Measurements from ENCODE around the gene PRKAB1. TPM values are rescaled to one million over a fixed set of nuclear protein-coding genes. Genes with fewer than 3 reads are reported as not detected.
A peak's percentile ranks its signal among the peaks of the same experiment; 100 is the strongest.
"Not testable (repeated sequence)": the region's sequence is repeated elsewhere in the genome, so short reads cannot be mapped to it uniquely, and the experiment has no call there.

PRKAB1 gene
- total RNA-seq, 1 experiment from 2014 or later = 23.9 TPM

- no peak overlapping the region for H3K4me3 ChIP-seq
- no peaks in the 10 kb centered on the region for H3K9me3 ChIP-seq (replicated peaks)
- DNase-seq = no peak
- peaks cover 11% of the 10 kb centered on the region for H3K4me1 ChIP-seq
- no peaks in the 10 kb centered on the region for H3K27me3 ChIP-seq
- H3K27ac ChIP-seq = no peak overlapping the region; the same call in 1 of the 2 replicates
- no peaks in the 10 kb centered on the region for H3K36me3 ChIP-seq
Measured at GRCh38 chr12:119645535-119646059, 22.3 kb upstream of the PRKAB1 start.

- 0 out of 2 replicates have a peak, but pooled peaks cover 4% of the 10 kb centered on the region for H3K9me3 ChIP-seq (replicated peaks)
- DNase-seq = peak in 1 of 2 experiments; percentile 58
- H3K36me3 ChIP-seq = no peaks in the 10 kb centered on the region
- H3K27me3 ChIP-seq = no peaks in the 10 kb centered on the region
- no peak overlapping the region for H3K27ac ChIP-seq
- no peak overlapping the region for H3K4me3 ChIP-seq
- H3K4me1 ChIP-seq = peaks cover 11% of the 10 kb centered on the region
Measured at GRCh38 chr12:119649202-119649808, 18.6 kb upstream of the PRKAB1 start.

- H3K4me1 ChIP-seq = no peaks in the 10 kb centered on the region
- no peak overlapping the region for H3K27ac ChIP-seq
- H3K36me3 ChIP-seq = no peaks in the 10 kb centered on the region
- no peaks in the 10 kb centered on the region for H3K27me3 ChIP-seq
- 0 out of 2 replicates have a peak, but pooled peaks cover 4% of the 10 kb centered on the region for H3K9me3 ChIP-seq (replicated peaks)
- no peak for DNase-seq
- H3K4me3 ChIP-seq = no peak overlapping the region
Measured at GRCh38 chr12:119652665-119653064, 15.3 kb upstream of the PRKAB1 start.

GRCh38 chr12:119657001-119657400 lies 10.9 kb upstream of the PRKAB1 start:
- not testable (repeated sequence) for H3K27me3 ChIP-seq; H3K4me1 ChIP-seq; H3K9me3 ChIP-seq (replicated peaks); H3K4me3 ChIP-seq; DNase-seq; H3K27ac ChIP-seq; H3K36me3 ChIP-seq

GRCh38 chr12:119658166-119658565 lies 9.8 kb upstream of the PRKAB1 start:
- not testable (repeated sequence) for H3K27ac ChIP-seq; H3K27me3 ChIP-seq; H3K4me1 ChIP-seq; H3K4me3 ChIP-seq; H3K9me3 ChIP-seq (replicated peaks); H3K36me3 ChIP-seq; DNase-seq

GRCh38 chr12:119659289-119659897 lies 8.5 kb upstream of the PRKAB1 start:
- DNase-seq = peak in 1 of 2 experiments; percentile 61
- H3K9me3 ChIP-seq (replicated peaks) = no peaks in the 10 kb centered on the region
- H3K27me3 ChIP-seq = no peaks in the 10 kb centered on the region
- H3K36me3 ChIP-seq = no peaks in the 10 kb centered on the region
- H3K27ac ChIP-seq = no peak overlapping the region
- no peak overlapping the region for H3K4me3 ChIP-seq
- H3K4me1 ChIP-seq = no peaks in the 10 kb centered on the region

GRCh38 chr12:119660076-119660475 lies 7.9 kb upstream of the PRKAB1 start:
- DNase-seq = no peak
- no peaks in the 10 kb centered on the region for H3K9me3 ChIP-seq (replicated peaks)
- no peaks in the 10 kb centered on the region for H3K4me1 ChIP-seq
- H3K27me3 ChIP-seq = no peaks in the 10 kb centered on the region
- H3K4me3 ChIP-seq = no peak overlapping the region
- H3K27ac ChIP-seq = no peak overlapping the region
- no peaks in the 10 kb centered on the region for H3K36me3 ChIP-seq

- H3K27me3 ChIP-seq = no peaks in the 10 kb centered on the region
- H3K4me1 ChIP-seq = no peaks in the 10 kb centered on the region
- H3K9me3 ChIP-seq (replicated peaks) = no peaks in the 10 kb centered on the region
- H3K27ac ChIP-seq = no peak overlapping the region
- DNase-seq = no peak
- no peak overlapping the region for H3K4me3 ChIP-seq
- H3K36me3 ChIP-seq = no peaks in the 10 kb centered on the region
Measured at GRCh38 chr12:119661882-119662281, 6.1 kb upstream of the PRKAB1 start.

- Histone ChIP-seq H3K27ac (no peak overlapping the region), H3K4me3 (no peak overlapping the region)
Measured at GRCh38 chr12:119664642-119665041, 3.3 kb upstream of the PRKAB1 start.

GRCh38 chr12:119665164-119665929 lies 2.6 kb upstream of the PRKAB1 start:
- Histone ChIP-seq H3K4me3 (no peak overlapping the region), H3K4me1 (peaks cover 3% of the 10 kb centered on the region), H3K36me3 (0 out of 2 replicates have a peak, but pooled peaks cover 6% of the 10 kb centered on the region), H3K27me3 (no peaks in the 10 kb centered on the region), H3K27ac (no peak overlapping the region), H3K9me3 (replicated peaks) (no peaks in the 10 kb centered on the region)
- no peak for DNase-seq

More at GRCh38 chr12:119664642-119665041, 3.3 kb upstream of the PRKAB1 start:
- Histone ChIP-seq H3K9me3 (replicated peaks) (no peaks in the 10 kb centered on the region), H3K4me1 (peaks cover 3% of the 10 kb centered on the region), H3K27me3 (no peaks in the 10 kb centered on the region), H3K36me3 (no peaks in the 10 kb centered on the region)
- DNase-seq = no peak

- Histone ChIP-seq H3K4me3 (no peak overlapping the region), H3K27me3 (no peaks in the 10 kb centered on the region), H3K36me3 (peaks cover 12% of the 10 kb centered on the region), H3K4me1 (peaks cover 3% of the 10 kb centered on the region), H3K27ac (no peak overlapping the region), H3K9me3 (replicated peaks) (no peaks in the 10 kb centered on the region)
- DNase-seq = no peak
Measured at GRCh38 chr12:119666226-119666795, 1.6 kb upstream of the PRKAB1 start.

GRCh38 chr12:119666900-119667576 lies 895 bp upstream of the PRKAB1 start:
- Histone ChIP-seq H3K27ac (no peak overlapping the region), H3K4me3 (peak overlapping the region; percentile 94), H3K9me3 (replicated peaks) (no peaks in the 10 kb centered on the region), H3K4me1 (peaks cover 3% of the 10 kb centered on the region), H3K27me3 (no peaks in the 10 kb centered on the region), H3K36me3 (peaks cover 17% of the 10 kb centered on the region)
- DNase-seq = no peak

- Histone ChIP-seq H3K27ac (peak overlapping the region; percentile 73), H3K9me3 (replicated peaks) (no peaks in the 10 kb centered on the region), H3K36me3 (peaks cover 27% of the 10 kb centered on the region), H3K4me1 (peaks cover 3% of the 10 kb centered on the region), H3K4me3 (peak overlapping the region; percentile 94), H3K27me3 (no peaks in the 10 kb centered on the region)
- no peak for DNase-seq
Measured at GRCh38 chr12:119668324-119668841, 450 bp downstream of the PRKAB1 start.

GRCh38 chr12:119669744-119670472 lies 2.0 kb downstream of the PRKAB1 start:
- H3K27ac ChIP-seq = no peak overlapping the region

More at GRCh38 chr12:119669744-119670472, 2.0 kb downstream of the PRKAB1 start:
- no peak overlapping the region for H3K4me3 ChIP-seq
- H3K4me1 ChIP-seq = peaks cover 3% of the 10 kb centered on the region
- peaks cover 39% of the 10 kb centered on the region for H3K36me3 ChIP-seq
- H3K9me3 ChIP-seq (replicated peaks) = no peaks in the 10 kb centered on the region
- no peaks in the 10 kb centered on the region for H3K27me3 ChIP-seq
- DNase-seq = no peak

Data from SJCRH30 (cell line).